ENCODE results near the gene GP1BA.

DNA sequence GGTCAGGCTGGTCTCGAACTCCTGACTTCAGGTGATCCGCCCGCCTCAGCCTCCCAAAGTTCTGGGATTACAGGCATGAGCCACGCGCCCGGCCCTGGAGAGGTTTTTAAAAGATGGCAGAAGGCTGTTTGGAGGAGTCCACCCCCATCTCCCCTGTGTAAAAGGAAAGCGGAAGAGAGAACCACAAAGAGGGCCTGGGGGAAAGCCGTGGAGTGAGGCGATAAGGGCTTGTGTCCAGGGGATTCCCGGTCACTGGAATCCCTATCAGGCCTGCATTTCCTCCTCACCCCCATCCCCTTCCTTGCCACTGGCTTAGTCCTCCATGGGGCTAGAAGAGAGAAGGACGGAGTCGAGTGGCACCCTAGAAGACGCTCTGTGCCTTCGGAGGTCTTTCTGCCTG, at the start of gene GP1BA:
- TF ChIP-seq ZNF274 (IDR thresholded peaks at IDR 0.05; ENCODE audit: low read depth, low read length) (no peak), SUZ12 (IDR thresholded peaks at IDR 0.05; ENCODE audit: extremely low read depth, insufficient read depth, insufficient read length) (no peak), YY1 (IDR thresholded peaks at IDR 0.05; ENCODE audit: insufficient read depth, insufficient read length) (no peak)

Measured in NT2/D1 (cell line).